SU-DHL-6 (cell line): ENCODE measurements around the gene MAN2A2.

Experiments used
- CTCF ChIP-seq: fragments of 200-600 bp; sonication (generic); IDR thresholded peaks from one replicate; pipeline ENCODE4 v1.5.1; 2017; ENCODE audit warnings: antibody characterized with exemption, mild to moderate bottlenecking, low read length, moderate library complexity; ENCODE audit not compliant: insufficient read depth, poor library complexity, severe bottlenecking
- EZH2phosphoT487 ChIP-seq: fragments of 200-600 bp; sonication (generic), shearing (Covaris generic); conservative IDR thresholded peaks from 2 replicates; pipeline ENCODE4 v1.6.1; 2018; ENCODE audit warnings: mild to moderate bottlenecking, antibody characterized with exemption, low read length, moderate library complexity, mixed read lengths

GRCh38 chr15:90909976-90910375 is 6.9 kb downstream of the MAN2A2 start:
- TF ChIP-seq CTCF: no peak
- no peak for TF ChIP-seq EZH2phosphoT487
